ENCODE data around the gene BACH2. TPM values are rescaled to one million over a fixed set of nuclear protein-coding genes. Genes with fewer than 3 reads are reported as not detected.
"Not testable (repeated sequence)": the region's sequence is repeated elsewhere in the genome, so short reads cannot be mapped to it uniquely, and the experiment has no call there.

The BACH2 gene
- total and polyA plus RNA-seq, 2 of the 4 experiments (the other 2 are of a cell fraction): 1.3 to 1.4 TPM

DNA sequence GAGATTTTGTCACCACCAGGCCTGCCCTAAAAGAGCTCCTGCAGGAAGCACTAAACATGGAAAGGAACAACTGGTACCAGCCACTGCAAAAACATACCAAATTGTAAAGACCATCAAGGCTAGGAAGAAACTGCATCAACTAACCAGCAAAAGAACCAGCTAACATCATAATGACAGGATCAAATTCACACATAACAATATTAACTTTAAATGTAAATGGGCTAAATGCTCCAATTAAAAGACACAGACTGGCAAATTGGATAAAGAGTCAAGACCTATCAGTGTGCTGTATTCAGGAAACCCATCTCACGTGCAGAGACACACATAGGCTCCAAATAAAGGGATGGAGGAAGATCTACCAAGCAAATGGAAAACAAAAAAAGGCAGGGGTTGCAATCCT, 240.7 kb downstream of the BACH2 start:
- H2AK5ac ChIP-seq (ENCODE audit: low read depth, low read length); H4K20me1 ChIP-seq (ENCODE audit: insufficient read depth, low read length); DNase-seq; H3K14ac ChIP-seq (replicated peaks; ENCODE audit: low read depth, low read length); H3K9me1 ChIP-seq (ENCODE audit: insufficient read depth, low read length); H3K27me3 ChIP-seq (ENCODE audit: control insufficient read depth, insufficient read depth, low read length); H2AFZ ChIP-seq (replicated peaks; ENCODE audit: low read length, poor library complexity); H3K4me2 ChIP-seq (ENCODE audit: low read depth, low read length); H4K8ac ChIP-seq (ENCODE audit: low read depth in 2 of 2, low read length in 2 of 2); POLR2A ChIA-PET (ENCODE audit: unreplicated experiment); CTCF ChIA-PET; H3K4me1 ChIP-seq (ENCODE audit: control insufficient read depth, insufficient read depth, low read length); H3K9ac ChIP-seq (ENCODE audit: low read depth, low read length); H3K23ac ChIP-seq (ENCODE audit: low read depth, low read length); H3K56ac ChIP-seq (ENCODE audit: extremely low read depth, insufficient read depth, low read length); H3K4ac ChIP-seq (ENCODE audit: low read depth, low read length); H2AK9ac ChIP-seq (replicated peaks; ENCODE audit: low read depth, low read length, poor library complexity); H3K9me3 ChIP-seq (ENCODE audit: control insufficient read depth, insufficient read depth, low read length); H2BK5ac ChIP-seq (ENCODE audit: low read depth, low read length, poor library complexity, severe bottlenecking); ATAC-seq (ENCODE audit: low read depth); H3K79me1 ChIP-seq (ENCODE audit: low read depth in 1 of 2, low read length in 2 of 2); H3K36me3 ChIP-seq (ENCODE audit: control insufficient read depth, insufficient read depth, low read length); dilution Hi-C loops (cut with HindIII; ENCODE audit: low sequenced_read_pairs, unreplicated experiment); H3K27ac ChIP-seq (ENCODE audit: insufficient read depth, low read length); H4K91ac ChIP-seq (ENCODE audit: insufficient read depth, low read depth, low read length); H3K4me3 ChIP-seq (ENCODE audit: insufficient read depth, low read depth, low read length); H2BK120ac ChIP-seq (ENCODE audit: low read depth, low read length); in situ Hi-C loops (cut with MboI; ENCODE audit: low sequenced_read_pairs); BruUV-seq (replicated peaks); H4K5ac ChIP-seq (ENCODE audit: low read depth, low read length); H2BK20ac ChIP-seq (ENCODE audit: low read depth, low read length); H3K18ac ChIP-seq (ENCODE audit: low read depth, low read length); intact Hi-C loops (cut with micrococcal nuclease); H2BK15ac ChIP-seq (ENCODE audit: low read depth, low read length): not testable (repeated sequence)
- no CpG with 5 or more reads among the region's 1 CpG for WGBS, 2 experiments (ENCODE audit: extremely low coverage in 2 of 2, insufficient read length in 1 of 2)

DNA sequence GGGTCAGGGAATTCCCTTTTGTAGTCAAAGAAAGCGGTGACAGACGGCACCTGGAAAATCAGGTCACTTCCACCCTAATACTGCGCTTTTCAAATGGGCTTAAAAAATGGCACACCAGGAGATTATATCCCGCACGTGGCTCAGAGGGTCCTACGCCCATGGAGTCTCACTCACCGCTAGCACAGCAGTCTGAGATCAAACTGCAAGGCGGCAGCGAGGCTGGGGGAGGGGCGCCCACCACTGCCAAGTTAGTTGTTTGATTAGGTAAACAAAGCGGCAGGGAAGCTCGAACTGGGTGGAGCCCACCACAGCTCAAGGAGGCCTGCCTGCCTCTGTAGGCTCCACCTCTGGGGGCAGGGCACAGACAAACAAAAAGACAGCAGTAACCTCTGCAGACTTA, 242.4 kb downstream of the BACH2 start:
- H2BK20ac ChIP-seq (ENCODE audit: low read depth, low read length); H3K23ac ChIP-seq (ENCODE audit: low read depth, low read length); dilution Hi-C loops (cut with HindIII; ENCODE audit: low sequenced_read_pairs, unreplicated experiment); H2AFZ ChIP-seq (replicated peaks; ENCODE audit: low read length, poor library complexity); H3K4me1 ChIP-seq (ENCODE audit: control insufficient read depth, insufficient read depth, low read length); H3K27me3 ChIP-seq (ENCODE audit: control insufficient read depth, insufficient read depth, low read length); H3K79me1 ChIP-seq (ENCODE audit: low read depth in 1 of 2, low read length in 2 of 2); H3K9me1 ChIP-seq (ENCODE audit: insufficient read depth, low read length); BruUV-seq (replicated peaks); H4K20me1 ChIP-seq (ENCODE audit: insufficient read depth, low read length); POLR2A ChIA-PET (ENCODE audit: unreplicated experiment); H4K91ac ChIP-seq (ENCODE audit: insufficient read depth, low read depth, low read length); intact Hi-C loops (cut with micrococcal nuclease); CTCF ChIA-PET; in situ Hi-C loops (cut with MboI; ENCODE audit: low sequenced_read_pairs); H2BK15ac ChIP-seq (ENCODE audit: low read depth, low read length); H3K9ac ChIP-seq (ENCODE audit: low read depth, low read length); H3K27ac ChIP-seq (ENCODE audit: insufficient read depth, low read length); H4K8ac ChIP-seq (ENCODE audit: low read depth in 2 of 2, low read length in 2 of 2); H2AK9ac ChIP-seq (replicated peaks; ENCODE audit: low read depth, low read length, poor library complexity); H3K4ac ChIP-seq (ENCODE audit: low read depth, low read length); H3K36me3 ChIP-seq (ENCODE audit: control insufficient read depth, insufficient read depth, low read length); H3K18ac ChIP-seq (ENCODE audit: low read depth, low read length); H3K9me3 ChIP-seq (ENCODE audit: control insufficient read depth, insufficient read depth, low read length); H2BK120ac ChIP-seq (ENCODE audit: low read depth, low read length); H2BK5ac ChIP-seq (ENCODE audit: low read depth, low read length, poor library complexity, severe bottlenecking); H3K4me2 ChIP-seq (ENCODE audit: low read depth, low read length); H2AK5ac ChIP-seq (ENCODE audit: low read depth, low read length); H3K14ac ChIP-seq (replicated peaks; ENCODE audit: low read depth, low read length); H3K56ac ChIP-seq (ENCODE audit: extremely low read depth, insufficient read depth, low read length); H3K4me3 ChIP-seq (ENCODE audit: insufficient read depth, low read depth, low read length); DNase-seq; H4K5ac ChIP-seq (ENCODE audit: low read depth, low read length); ATAC-seq (ENCODE audit: low read depth): not testable (repeated sequence)
- WGBS, 2 experiments (ENCODE audit: extremely low coverage in 2 of 2, insufficient read length in 1 of 2): no CpG with 5 or more reads among the region's 12 CpGs
